ENCODE measurements around the gene SPATA18.

DNA sequence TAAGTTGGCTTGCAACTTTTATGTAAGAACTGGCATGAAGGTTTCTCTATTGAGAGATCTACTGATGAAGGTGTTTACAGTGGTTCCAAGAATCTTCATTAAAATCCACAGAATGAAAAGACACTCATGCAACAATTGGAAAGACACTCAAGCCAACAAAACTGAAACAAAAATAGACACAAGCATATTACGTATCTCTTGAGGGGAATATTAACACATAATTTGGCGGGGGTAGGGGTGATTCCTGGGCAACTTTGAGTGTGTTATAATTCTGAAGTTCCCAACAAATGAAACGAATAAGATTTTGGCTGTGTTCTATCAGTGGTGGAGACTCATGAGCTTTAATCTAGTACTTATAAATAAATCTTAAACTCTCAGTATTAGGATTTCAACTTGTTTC is 75.1 kb downstream of the SPATA18 start:
- no peak for TF ChIP-seq POLR2A (IDR thresholded peaks at IDR 0.05)
- no peak for TF ChIP-seq POLR2AphosphoS5 (IDR thresholded peaks at IDR 0.05)
- TF ChIP-seq CTCF (IDR thresholded peaks at IDR 0.05) = no peak

Data from sigmoid colon (tissue), 4 donors.